ENCODE data around the gene TFDP2. TPM values are rescaled to one million over a fixed set of nuclear protein-coding genes. Genes with fewer than 3 reads are reported as not detected.

Gene TFDP2
- total RNA-seq, 1 experiment from 2014 or later, result 76.0 TPM

DNA sequence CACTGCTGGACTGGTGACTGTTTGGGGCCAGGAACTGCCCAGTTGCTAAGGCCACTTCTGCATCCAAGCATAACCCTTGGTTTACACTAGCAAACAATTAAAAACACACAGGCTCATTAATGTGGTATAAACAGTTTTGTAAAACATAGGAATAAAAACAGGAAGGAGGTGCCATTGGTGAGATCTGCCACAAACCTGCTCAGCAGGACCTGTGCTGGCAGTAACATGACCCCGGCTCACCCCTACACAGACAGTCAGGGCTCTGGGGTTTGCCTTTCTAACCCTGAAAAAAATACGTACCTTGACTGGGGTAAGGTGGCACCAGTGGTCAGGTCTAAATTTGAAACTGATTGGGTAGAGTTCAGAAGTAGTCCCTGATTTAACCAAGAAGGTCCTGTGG is 196.7 kb downstream of the TFDP2 start:
- Histone ChIP-seq H2BK15ac (ENCODE audit: low read depth, low read length) (no peak overlapping the region), H2BK5ac (ENCODE audit: insufficient read length, low read length) (no peak overlapping the region), H2AFZ (ENCODE audit: low read length) (no peak overlapping the region), H3K27me3 (ENCODE audit: insufficient read depth, low read length) (no peaks in the 10 kb centered on the region), H3K9me3 (ENCODE audit: control insufficient read depth, low read depth, low read length) (no peaks in the 10 kb centered on the region), H3T11ph (ENCODE audit: low read length) (no peak overlapping the region), H2BK12ac (ENCODE audit: insufficient read length, low read depth, low read length) (no peak overlapping the region), H3K4me2 (ENCODE audit: insufficient read depth, insufficient read length, low read length) (no peak overlapping the region), H4K91ac (ENCODE audit: insufficient read length, low read depth, low read length) (no peak overlapping the region), H2BK20ac (ENCODE audit: low read depth, low read length, poor library complexity, severe bottlenecking) (no peak overlapping the region), H3K56ac (ENCODE audit: insufficient read length, low read depth, low read length) (no peak overlapping the region), H4K5ac (ENCODE audit: insufficient read length, low read depth, low read length) (no peak overlapping the region), H3K4me1 (ENCODE audit: insufficient read depth, low read length) (no peaks in the 10 kb centered on the region), H3K79me2 (ENCODE audit: insufficient read depth, low read length) (no peaks in the 10 kb centered on the region), H3K79me1 (ENCODE audit: insufficient read depth, low read depth, low read length, poor library complexity, severe bottlenecking) (no peaks in the 10 kb centered on the region), H3K27ac (ENCODE audit: insufficient read length, low read depth, low read length) (no peak overlapping the region), H3K14ac (ENCODE audit: insufficient read depth, low read length) (no peak overlapping the region), H3K23ac (ENCODE audit: insufficient read length, low read depth, low read length) (no peak overlapping the region), H3K23me2 (ENCODE audit: insufficient read length, low read depth, low read length, poor library complexity, severe bottlenecking) (no peaks in the 10 kb centered on the region), H2BK120ac (ENCODE audit: low read depth, low read length, poor library complexity, severe bottlenecking) (no peak overlapping the region), H4K8ac (replicated peaks; ENCODE audit: insufficient read length, low read depth, low read length) (no peak overlapping the region), H3K18ac (ENCODE audit: insufficient read length, low read depth, low read length) (no peak overlapping the region), H4K20me1 (ENCODE audit: control insufficient read depth, insufficient read depth, insufficient read length) (no peaks in the 10 kb centered on the region), H2AK5ac (ENCODE audit: insufficient read length, low read length) (no peak overlapping the region), H3K4ac (ENCODE audit: low read depth, low read length) (no peak overlapping the region), H3K9ac (ENCODE audit: extremely low read depth, insufficient read length, low read length) (no peak overlapping the region)
- no CpG with 5 or more reads among the region's 2 CpGs for WGBS (ENCODE audit: extremely low coverage, insufficient read length, low lambda C conversion rate)
- Mint-ChIP-seq H3K36me3 (ENCODE audit: insufficient read depth in 1 of 3, low read depth in 3 of 3) (peaks cover 15 to 41% (median 41%) of the 10 kb centered on the region in 3 experiments; a peak in 6 of 7 replicates), H3K27me3 (ENCODE audit: low read depth) (no peaks in the 10 kb centered on the region), H3K9me3 (no peaks in the 10 kb centered on the region), H3K4me1 (peaks cover 2 to 4% of the 10 kb centered on the region in 2 experiments; a peak in 2 of 4 replicates), H3K4me3 (no peak overlapping the region), H3K27ac (no peak overlapping the region)
- TF ChIP-seq, protein P1, sequence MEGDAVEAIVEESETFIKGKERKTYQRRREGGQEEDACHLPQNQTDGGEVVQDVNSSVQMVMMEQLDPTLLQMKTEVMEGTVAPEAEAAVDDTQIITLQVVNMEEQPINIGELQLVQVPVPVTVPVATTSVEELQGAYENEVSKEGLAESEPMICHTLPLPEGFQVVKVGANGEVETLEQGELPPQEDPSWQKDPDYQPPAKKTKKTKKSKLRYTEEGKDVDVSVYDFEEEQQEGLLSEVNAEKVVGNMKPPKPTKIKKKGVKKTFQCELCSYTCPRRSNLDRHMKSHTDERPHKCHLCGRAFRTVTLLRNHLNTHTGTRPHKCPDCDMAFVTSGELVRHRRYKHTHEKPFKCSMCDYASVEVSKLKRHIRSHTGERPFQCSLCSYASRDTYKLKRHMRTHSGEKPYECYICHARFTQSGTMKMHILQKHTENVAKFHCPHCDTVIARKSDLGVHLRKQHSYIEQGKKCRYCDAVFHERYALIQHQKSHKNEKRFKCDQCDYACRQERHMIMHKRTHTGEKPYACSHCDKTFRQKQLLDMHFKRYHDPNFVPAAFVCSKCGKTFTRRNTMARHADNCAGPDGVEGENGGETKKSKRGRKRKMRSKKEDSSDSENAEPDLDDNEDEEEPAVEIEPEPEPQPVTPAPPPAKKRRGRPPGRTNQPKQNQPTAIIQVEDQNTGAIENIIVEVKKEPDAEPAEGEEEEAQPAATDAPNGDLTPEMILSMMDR (conservative IDR thresholded peaks at IDR 0.05), result no peak
- no peak for DNase-seq
